NT2/D1 (cell line): ENCODE data around the gene AGPAT4.

ENCODE experiments used
- DNase-seq: peaks from one replicate; pipeline ENCODE4 v3.0.0-alpha.2; 2011; ENCODE audit warnings: low read depth, low spot score
- H3K27me3 ChIP-seq: 2 replicates; pipeline ENCODE4 v1.6.0; 2011; ENCODE audit warnings: mild to moderate bottlenecking; ENCODE audit not compliant: insufficient read length, insufficient read depth
- H3K36me3 ChIP-seq: 2 replicates; pipeline ENCODE4 v1.6.1; 2011; ENCODE audit warnings: mild to moderate bottlenecking, low read length, mixed read lengths; ENCODE audit not compliant: insufficient read depth, insufficient read length
- H3K4me1 ChIP-seq: 2 replicates; pipeline ENCODE4 v1.5.1; 2011; ENCODE audit not compliant: insufficient read depth, insufficient read length
- H3K4me3 ChIP-seq: 2 replicates; pipeline ENCODE4 v1.5.1; 2011; ENCODE audit warnings: low read depth; ENCODE audit not compliant: insufficient read length
- H3K9ac ChIP-seq: 2 replicates; pipeline ENCODE4 v1.6.0; 2011; ENCODE audit warnings: low read depth; ENCODE audit not compliant: insufficient read length
- H3K9me3 ChIP-seq: 2 replicates; pipeline ENCODE4 v1.5.1; 2011; ENCODE audit warnings: mild to moderate bottlenecking, low read length; ENCODE audit not compliant: insufficient read depth
- SUZ12 ChIP-seq: IDR thresholded peaks from 2 replicates; pipeline ENCODE4 v1.6.1; 2011; ENCODE audit not compliant: insufficient read length, insufficient read depth; ENCODE audit errors: extremely low read depth
- YY1 ChIP-seq: IDR thresholded peaks from 2 replicates; pipeline ENCODE4 v1.6.1; 2011; ENCODE audit not compliant: insufficient read length, insufficient read depth
- ZNF274 ChIP-seq: IDR thresholded peaks from 2 replicates; pipeline ENCODE4 v1.6.1; 2011; ENCODE audit warnings: mild to moderate bottlenecking, low read depth, low read length

The AGPAT4 gene

DNA sequence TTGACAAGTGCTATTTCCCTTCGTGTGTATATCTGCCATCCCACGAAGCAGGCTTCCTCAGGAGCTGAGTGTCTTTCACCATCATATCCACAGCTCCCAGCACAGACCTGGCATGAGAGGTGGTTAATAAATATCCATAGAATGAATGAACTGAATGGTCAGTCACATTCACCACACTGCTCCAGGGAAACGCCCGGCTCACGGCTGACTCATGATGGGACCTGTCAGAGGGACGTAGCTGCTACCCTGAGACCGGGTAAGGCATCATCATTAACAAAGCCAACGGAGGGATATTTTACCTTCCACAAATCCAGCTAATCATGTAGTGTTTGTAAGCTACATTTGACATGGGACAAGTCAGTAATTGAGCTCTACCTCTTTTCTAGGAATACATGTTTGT is 12.5 kb downstream of the AGPAT4 start:
- TF ChIP-seq ZNF274 (no peak), YY1 (no peak), SUZ12 (no peak)
- Histone ChIP-seq H3K9me3 (no peaks in the 10 kb centered on the region), H3K4me3 (no peak overlapping the region), H3K4me1 (peaks cover 8% of the 10 kb centered on the region), H3K27me3 (no peaks in the 10 kb centered on the region), H3K9ac (no peak overlapping the region), H3K36me3 (peaks cover 27% of the 10 kb centered on the region)
- DNase-seq = no peak

DNA sequence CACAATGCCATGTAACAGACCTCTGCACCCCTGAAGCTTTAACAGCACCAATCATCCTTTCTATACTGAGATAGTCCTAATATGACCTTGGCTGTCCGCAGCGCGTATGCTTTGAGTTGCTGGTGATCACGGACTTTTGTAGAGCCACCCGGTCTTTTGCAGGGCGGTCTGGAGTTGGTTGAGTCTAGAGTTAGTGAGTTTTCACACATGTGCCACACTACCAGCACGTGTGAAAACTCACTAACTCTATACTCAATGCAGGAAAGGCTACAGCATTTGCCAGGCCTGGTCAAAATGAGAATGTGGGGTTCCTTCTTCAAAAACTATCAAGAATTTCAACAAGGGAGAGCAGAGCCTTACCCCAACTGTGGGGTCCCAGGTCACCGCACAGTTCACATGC is 14.6 kb downstream of the AGPAT4 start:
- no peaks in the 10 kb centered on the region for H3K9me3 ChIP-seq
- no peak for DNase-seq
- H3K4me3 ChIP-seq = no peak overlapping the region
- H3K9ac ChIP-seq = no peak overlapping the region
- peaks cover 29% of the 10 kb centered on the region for H3K36me3 ChIP-seq
- H3K4me1 ChIP-seq = peaks cover 3% of the 10 kb centered on the region
- no peak for TF ChIP-seq SUZ12
- no peak for TF ChIP-seq ZNF274
- no peak for TF ChIP-seq YY1
- no peaks in the 10 kb centered on the region for H3K27me3 ChIP-seq

DNA sequence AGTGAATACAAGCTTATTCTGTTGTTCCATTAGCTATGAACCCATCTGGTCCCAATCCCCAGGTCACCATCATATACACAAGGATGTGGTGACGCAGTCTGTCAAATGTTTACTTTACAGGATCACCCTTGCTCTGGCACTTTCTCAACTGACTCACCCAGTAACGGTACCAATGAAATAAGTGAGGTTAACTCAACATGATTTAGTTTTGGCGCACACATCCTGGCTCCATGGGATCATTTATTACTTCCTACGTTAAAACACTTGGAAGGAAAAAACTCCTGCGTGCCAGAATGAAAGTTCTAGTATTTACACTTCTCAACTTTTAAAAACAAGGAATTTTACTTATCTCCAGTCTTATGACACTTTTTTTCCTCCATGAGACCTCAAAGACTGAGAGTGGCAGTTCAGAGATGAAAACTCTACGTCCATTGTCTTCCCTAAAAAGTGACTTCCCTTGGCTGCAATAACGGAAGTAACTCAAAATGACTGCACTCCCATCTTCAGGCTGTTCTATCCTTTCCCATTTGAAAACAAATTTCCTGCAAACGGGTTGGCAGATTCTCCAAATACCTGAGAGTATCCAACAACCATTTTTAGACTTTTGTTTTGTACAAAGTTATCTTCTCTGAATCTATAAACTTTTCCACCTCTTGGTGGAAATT is 15.9 kb downstream of the AGPAT4 start:
- Histone ChIP-seq H3K4me3 (no peak overlapping the region), H3K9ac (no peak overlapping the region), H3K4me1 (peaks cover 3% of the 10 kb centered on the region), H3K9me3 (no peaks in the 10 kb centered on the region), H3K36me3 (peaks cover 29% of the 10 kb centered on the region), H3K27me3 (no peaks in the 10 kb centered on the region)
- no peak for DNase-seq
- TF ChIP-seq YY1 (no peak), ZNF274 (no peak), SUZ12 (no peak)

DNA sequence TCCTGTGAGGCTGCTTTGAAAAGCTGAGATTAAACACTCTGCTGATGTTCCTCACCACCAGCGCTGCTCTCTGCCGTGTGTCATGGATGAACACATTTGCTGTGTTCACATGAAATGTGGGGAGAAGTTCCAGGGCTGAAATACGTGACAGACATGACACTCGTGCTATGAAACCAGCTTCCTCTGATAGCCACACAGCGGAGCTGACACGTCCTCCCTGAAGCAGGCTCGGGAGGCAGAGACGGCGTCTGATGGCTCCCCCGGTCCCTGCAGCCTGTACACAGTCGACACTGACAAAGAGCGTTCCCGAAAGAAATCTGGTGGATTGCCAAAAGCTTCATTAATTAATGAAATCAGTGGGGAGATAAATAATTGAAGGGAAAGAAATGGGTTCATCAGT is 17.5 kb downstream of the AGPAT4 start:
- no peak overlapping the region for H3K4me3 ChIP-seq
- no peaks in the 10 kb centered on the region for H3K9me3 ChIP-seq
- no peak for DNase-seq
- peaks cover 28% of the 10 kb centered on the region for H3K36me3 ChIP-seq
- H3K9ac ChIP-seq = no peak overlapping the region
- H3K27me3 ChIP-seq = no peaks in the 10 kb centered on the region
- TF ChIP-seq SUZ12 = no peak
- no peak for TF ChIP-seq YY1
- TF ChIP-seq ZNF274 = no peak
- H3K4me1 ChIP-seq = peaks cover 3% of the 10 kb centered on the region

DNA sequence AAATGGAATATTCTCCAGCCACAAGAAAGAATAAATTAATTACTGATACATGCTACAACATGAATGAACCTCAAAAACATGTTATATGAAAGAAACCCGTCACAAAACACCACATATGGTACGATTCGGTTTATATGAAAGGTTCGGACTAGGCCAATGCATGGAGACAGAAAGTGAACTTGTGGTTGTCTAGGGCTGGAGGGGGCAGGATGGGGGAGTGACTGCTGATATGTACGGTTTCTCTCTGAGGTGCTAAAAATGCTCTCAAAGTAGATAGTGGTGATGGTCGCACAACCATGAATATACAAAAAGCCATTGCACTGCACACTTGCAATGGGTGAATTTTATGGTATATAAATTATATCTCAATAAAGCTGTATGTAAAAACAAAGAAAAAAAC is 18.3 kb downstream of the AGPAT4 start:
- no peaks in the 10 kb centered on the region for H3K27me3 ChIP-seq
- TF ChIP-seq ZNF274 (no peak), YY1 (no peak), SUZ12 (no peak)
- no peak for DNase-seq

DNA sequence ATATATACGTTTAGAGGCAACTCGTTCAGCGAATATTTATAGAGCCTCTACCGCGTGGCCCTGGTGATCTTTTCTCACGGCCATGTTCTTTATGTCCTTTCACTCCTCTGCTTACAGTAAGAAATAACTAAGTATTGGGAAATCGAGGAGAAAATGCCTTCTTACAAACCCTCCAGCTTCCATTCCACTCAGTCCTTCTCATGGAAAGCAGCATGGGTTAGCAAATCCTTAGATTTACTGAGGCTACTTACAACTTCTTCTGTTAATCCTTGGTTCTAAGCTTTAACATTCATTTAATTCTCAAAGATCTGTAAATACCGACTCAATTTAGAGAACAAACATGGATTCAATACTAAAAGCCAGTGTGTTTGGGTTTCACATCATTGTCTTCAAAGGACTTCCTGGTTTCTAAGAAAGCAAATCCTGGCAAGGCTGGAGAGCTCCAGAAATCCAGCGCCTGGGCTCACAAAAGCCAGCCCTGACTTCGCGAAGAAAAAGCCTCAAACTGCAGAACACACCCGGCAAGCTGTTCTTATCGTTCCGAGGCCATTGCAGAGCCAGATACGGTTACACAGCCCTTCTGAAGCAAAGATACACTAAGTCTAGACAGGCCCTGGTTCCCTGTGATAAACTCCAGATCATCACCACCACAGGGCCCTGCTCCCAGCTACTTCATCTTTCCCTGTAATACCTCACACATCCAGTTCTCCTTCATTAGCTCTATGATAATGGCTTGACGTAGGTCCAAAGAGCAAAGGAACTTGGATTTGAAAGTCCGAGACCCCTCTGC is 19.2 kb downstream of the AGPAT4 start:
- H3K27me3 ChIP-seq = no peaks in the 10 kb centered on the region
- no peak overlapping the region for H3K4me3 ChIP-seq
- DNase-seq = no peak
- H3K9me3 ChIP-seq = no peaks in the 10 kb centered on the region
- no peak overlapping the region for H3K9ac ChIP-seq
- H3K4me1 ChIP-seq = no peaks in the 10 kb centered on the region
- TF ChIP-seq SUZ12 = no peak
- no peak for TF ChIP-seq ZNF274
- TF ChIP-seq YY1 = no peak
- peaks cover 16% of the 10 kb centered on the region for H3K36me3 ChIP-seq

More for the DNA sequence above, 18.3 kb downstream of the AGPAT4 start:
- Histone ChIP-seq H3K9ac (no peak overlapping the region), H3K36me3 (peaks cover 22% of the 10 kb centered on the region), H3K9me3 (no peaks in the 10 kb centered on the region), H3K4me3 (no peak overlapping the region), H3K4me1 (peaks cover 3% of the 10 kb centered on the region)

DNA sequence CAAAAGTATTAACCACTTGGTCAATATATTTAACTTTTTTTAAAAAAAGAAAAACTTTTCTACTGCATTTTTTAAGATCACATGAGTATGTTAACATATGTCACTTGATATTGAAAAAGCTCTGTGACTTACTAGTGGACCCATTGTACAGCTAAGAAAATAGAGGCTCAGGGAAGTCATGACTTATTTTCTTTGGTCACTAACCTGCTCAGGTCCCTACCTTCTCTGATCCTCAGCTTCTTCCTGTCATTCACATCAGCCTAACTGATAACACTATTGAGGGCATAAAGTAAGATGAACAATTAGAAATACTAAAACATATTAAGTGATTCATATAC is 19.8 kb downstream of the AGPAT4 start:
- Histone ChIP-seq H3K9me3 (no peaks in the 10 kb centered on the region), H3K4me3 (no peak overlapping the region), H3K9ac (no peak overlapping the region), H3K36me3 (peaks cover 11% of the 10 kb centered on the region), H3K27me3 (no peaks in the 10 kb centered on the region), H3K4me1 (no peaks in the 10 kb centered on the region)
- DNase-seq = no peak
- no peak for TF ChIP-seq YY1
- TF ChIP-seq ZNF274 = no peak
- TF ChIP-seq SUZ12 = no peak
